ENCODE measurements around the gene IBTK.
A peak's percentile ranks its signal among the peaks of the same experiment; 100 is the strongest.
"Not testable (repeated sequence)": the region's sequence is repeated elsewhere in the genome, so short reads cannot be mapped to it uniquely, and the experiment has no call there.

Gene IBTK

DNA sequence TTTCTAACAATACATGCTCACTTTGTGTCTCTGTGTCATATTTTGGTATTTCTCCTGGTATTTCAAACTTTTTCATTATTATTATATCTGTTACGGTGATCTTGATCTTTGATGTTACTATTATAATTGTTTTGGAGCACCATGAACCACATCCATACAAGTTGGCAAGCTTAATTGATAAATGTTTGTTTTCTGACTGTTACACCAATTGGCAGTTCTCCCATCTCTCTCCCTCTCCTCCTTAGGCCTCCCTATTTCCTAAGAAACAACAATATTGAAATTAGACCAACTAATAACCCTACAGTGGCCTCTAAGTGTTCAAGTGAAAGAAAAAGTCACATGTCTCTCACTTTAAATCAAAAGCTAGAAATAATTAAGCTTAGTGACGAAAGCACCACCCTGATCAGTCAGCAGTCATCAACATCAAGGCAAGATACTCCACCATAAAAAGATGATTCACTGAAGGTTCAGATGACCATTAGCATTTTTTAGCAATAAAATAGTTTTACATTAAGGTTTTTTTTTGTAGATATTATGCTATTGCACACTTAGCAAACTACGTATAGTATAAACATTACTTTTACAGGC lies 61.5 kb downstream of the IBTK start:
- H3K4me1 Mint-ChIP-seq = no peaks in the 10 kb centered on the region
- H3K27me3 Mint-ChIP-seq = no peaks in the 10 kb centered on the region
- H3K4me3 Mint-ChIP-seq = no peak overlapping the region
- H3K27ac Mint-ChIP-seq (ENCODE audit: low read depth) = no peak overlapping the region
- H3K9me3 Mint-ChIP-seq = no peaks in the 10 kb centered on the region
- ATAC-seq (replicated peaks; ENCODE audit: extremely low read depth, poor library complexity, severe bottlenecking) (no peak), DNase-seq (ENCODE audit: low spot score in 2 of 2) (no peak)
- peaks cover 41% of the 10 kb centered on the region for H3K36me3 Mint-ChIP-seq (ENCODE audit: insufficient read depth)

DNA sequence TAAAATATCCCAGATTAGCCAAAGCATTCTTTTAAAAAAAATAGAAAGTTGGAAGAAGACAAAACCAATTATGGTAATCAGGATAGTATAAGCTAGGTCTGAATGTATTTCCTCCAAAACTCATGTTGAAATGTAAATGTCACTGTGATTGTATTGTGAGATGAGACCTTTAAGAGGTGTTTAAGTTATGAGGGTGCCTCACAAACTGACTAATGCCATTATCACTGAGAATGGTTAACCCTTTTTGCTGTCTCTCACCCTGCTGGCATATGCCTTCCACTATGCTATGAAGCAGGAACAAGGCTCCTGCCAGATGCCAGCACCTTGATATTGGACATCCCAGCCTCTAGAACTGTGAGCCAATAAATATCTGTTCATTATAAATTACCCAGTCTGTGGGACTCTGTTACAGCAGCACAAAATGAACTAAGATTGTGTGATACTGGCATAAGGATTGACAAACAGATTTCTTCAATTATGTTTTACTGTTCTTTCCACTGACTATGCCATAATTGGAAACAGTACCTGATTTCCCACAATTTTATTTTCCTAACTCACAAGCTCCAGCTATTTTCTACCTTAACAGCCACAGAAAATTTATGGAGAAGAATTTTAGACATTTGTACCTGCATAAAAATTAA lies 63.8 kb downstream of the IBTK start:
- no peaks in the 10 kb centered on the region for H3K9me3 Mint-ChIP-seq
- no peak for ATAC-seq (replicated peaks; ENCODE audit: extremely low read depth, poor library complexity, severe bottlenecking)
- DNase-seq (ENCODE audit: low spot score in 2 of 2) = no peak
- no peak overlapping the region for H3K27ac Mint-ChIP-seq (ENCODE audit: low read depth)
- peaks cover 7% of the 10 kb centered on the region for H3K4me1 Mint-ChIP-seq
- no peaks in the 10 kb centered on the region for H3K27me3 Mint-ChIP-seq
- peaks cover 36% of the 10 kb centered on the region for H3K36me3 Mint-ChIP-seq (ENCODE audit: insufficient read depth)
- H3K4me3 Mint-ChIP-seq = no peak overlapping the region

DNA sequence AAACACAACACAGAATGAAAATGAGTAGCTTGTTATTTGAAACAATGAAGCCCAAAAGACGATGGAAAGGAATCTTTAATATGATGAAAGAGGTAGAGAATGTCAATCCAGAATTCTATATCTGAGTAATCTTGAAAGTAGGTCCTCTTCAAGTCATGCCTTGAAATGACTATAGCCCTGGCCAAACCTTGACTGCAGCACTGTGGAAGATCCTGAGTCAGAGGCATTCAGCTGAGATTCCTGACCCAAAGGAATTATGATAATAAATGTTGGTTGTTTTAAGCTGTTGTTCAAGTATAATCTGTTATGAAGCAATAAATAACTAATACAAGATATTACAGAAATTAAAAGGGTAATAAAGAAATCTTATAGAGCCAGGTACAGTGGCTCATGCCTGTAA lies 64.8 kb downstream of the IBTK start:
- no peak for DNase-seq (ENCODE audit: low spot score in 2 of 2)
- H3K27ac Mint-ChIP-seq (ENCODE audit: low read depth) = no peak overlapping the region
- H3K4me1 Mint-ChIP-seq = peaks cover 7% of the 10 kb centered on the region
- no peak overlapping the region for H3K4me3 Mint-ChIP-seq
- no peaks in the 10 kb centered on the region for H3K9me3 Mint-ChIP-seq
- ATAC-seq (replicated peaks; ENCODE audit: extremely low read depth, poor library complexity, severe bottlenecking) = no peak
- H3K27me3 Mint-ChIP-seq = no peaks in the 10 kb centered on the region
- peaks cover 34% of the 10 kb centered on the region for H3K36me3 Mint-ChIP-seq (ENCODE audit: insufficient read depth)

DNA sequence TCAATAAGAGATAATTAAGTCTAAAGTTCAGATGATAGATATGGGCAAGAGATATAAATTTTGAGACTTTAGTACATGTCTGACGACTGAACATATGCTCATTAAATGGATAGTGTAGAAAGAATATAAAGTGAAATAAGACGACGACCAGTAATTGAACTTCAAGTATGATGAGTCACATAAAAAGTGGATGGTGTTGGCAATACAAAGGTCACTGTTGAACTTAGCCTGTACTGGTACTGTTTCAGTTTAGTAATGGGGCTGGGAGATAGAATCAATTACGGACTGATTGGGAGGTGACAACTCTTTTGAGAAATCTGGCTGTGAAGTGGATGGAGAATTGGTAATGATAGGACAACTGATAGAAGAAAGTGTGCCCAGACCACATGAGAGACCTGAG lies 68.1 kb downstream of the IBTK start:
- no peak for DNase-seq (ENCODE audit: low spot score in 2 of 2)
- no peak for ATAC-seq (replicated peaks; ENCODE audit: extremely low read depth, poor library complexity, severe bottlenecking)
- H3K4me3 Mint-ChIP-seq = no peak overlapping the region
- peak overlapping the region; percentile 24 for H3K27ac Mint-ChIP-seq (ENCODE audit: low read depth)
- no peaks in the 10 kb centered on the region for H3K27me3 Mint-ChIP-seq
- H3K36me3 Mint-ChIP-seq (ENCODE audit: insufficient read depth) = peaks cover 42% of the 10 kb centered on the region
- peaks cover 7% of the 10 kb centered on the region for H3K4me1 Mint-ChIP-seq
- no peaks in the 10 kb centered on the region for H3K9me3 Mint-ChIP-seq

DNA sequence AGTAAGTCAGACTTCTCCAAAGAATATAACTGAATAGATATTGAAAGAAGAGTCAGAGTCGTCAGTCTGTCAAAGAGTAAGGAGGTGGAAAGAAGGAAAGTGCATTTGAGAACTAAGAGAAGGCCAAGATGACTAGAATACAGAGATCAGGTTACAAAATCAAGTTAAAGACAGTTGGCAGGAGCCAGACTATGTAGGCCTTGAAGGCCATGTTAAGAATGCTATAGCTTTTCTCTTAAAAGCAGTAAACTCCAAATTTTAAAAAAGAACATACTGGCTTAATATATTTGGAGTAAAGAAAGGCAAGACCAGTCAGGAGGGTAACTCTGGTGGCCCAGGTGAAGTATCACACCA lies 68.8 kb downstream of the IBTK start:
- no peaks in the 10 kb centered on the region for H3K27me3 Mint-ChIP-seq
- no peak overlapping the region for H3K4me3 Mint-ChIP-seq
- H3K4me1 Mint-ChIP-seq = peaks cover 7% of the 10 kb centered on the region
- DNase-seq (ENCODE audit: low spot score in 2 of 2) (no peak), ATAC-seq (replicated peaks; ENCODE audit: extremely low read depth, poor library complexity, severe bottlenecking) (no peak)
- H3K9me3 Mint-ChIP-seq = no peaks in the 10 kb centered on the region
- peak overlapping the region; percentile 24 for H3K27ac Mint-ChIP-seq (ENCODE audit: low read depth)
- peaks cover 45% of the 10 kb centered on the region for H3K36me3 Mint-ChIP-seq (ENCODE audit: insufficient read depth)

DNA sequence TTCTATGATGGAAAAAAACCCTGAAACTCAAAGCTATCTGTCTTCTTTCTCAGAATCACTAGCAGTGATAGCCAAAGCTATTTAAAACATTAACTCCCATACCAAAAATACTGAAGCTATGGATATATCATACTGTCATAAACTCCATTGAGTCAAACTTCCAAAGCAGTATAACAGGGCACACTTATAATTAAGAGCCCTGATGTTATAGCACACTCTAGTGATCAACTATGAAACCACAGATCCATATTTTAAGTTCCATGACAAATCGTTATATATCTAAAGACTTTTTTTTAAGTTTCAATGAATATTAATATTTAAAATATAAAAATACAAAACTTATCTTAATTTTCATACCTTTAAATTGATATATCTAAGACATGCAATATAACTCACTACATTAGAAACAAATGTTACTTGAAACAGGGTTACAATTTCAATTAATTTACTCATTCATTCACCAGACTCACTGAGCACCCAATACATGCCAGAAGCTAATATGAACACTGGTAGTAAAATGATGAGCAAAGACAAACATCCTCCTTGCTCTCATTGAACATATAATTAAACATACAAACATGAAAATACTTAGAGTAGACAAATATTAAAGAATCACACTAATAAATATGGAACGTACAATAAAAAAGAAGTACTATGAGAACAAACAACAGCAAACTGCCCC lies 69.3 kb downstream of the IBTK start:
- Mint-ChIP-seq H3K4me1 (peaks cover 7% of the 10 kb centered on the region), H3K4me3 (no peak overlapping the region), H3K36me3 (ENCODE audit: insufficient read depth) (peaks cover 46% of the 10 kb centered on the region), H3K9me3 (no peaks in the 10 kb centered on the region), H3K27me3 (no peaks in the 10 kb centered on the region), H3K27ac (ENCODE audit: low read depth) (no peak overlapping the region)
- DNase-seq (ENCODE audit: low spot score in 2 of 2) (no peak), ATAC-seq (replicated peaks; ENCODE audit: extremely low read depth, poor library complexity, severe bottlenecking) (no peak)

DNA sequence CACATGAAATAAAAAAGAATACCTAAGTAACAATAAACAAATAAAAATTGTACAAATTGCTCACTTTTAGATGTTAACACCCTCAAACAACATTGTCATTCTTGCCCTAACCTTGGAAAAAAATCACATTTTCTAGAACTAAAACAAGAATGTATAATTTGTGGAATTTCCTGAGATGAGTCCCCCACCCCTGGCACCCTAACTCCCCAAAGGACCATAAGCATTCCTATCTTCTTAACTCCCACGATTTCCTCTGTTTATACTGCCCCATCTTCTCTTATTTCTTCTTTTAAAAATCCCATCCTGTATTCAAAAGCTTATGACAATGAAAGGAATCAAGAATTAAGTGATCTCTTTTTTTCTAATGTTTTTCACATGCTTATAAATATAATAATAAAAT lies 70.9 kb downstream of the IBTK start:
- DNase-seq (ENCODE audit: low spot score in 2 of 2) (no peak), ATAC-seq (replicated peaks; ENCODE audit: extremely low read depth, poor library complexity, severe bottlenecking) (no peak)
- Mint-ChIP-seq H3K4me1 (peaks cover 7% of the 10 kb centered on the region), H3K27ac (ENCODE audit: low read depth) (no peak overlapping the region), H3K36me3 (ENCODE audit: insufficient read depth) (peaks cover 52% of the 10 kb centered on the region), H3K9me3 (no peaks in the 10 kb centered on the region), H3K4me3 (no peak overlapping the region), H3K27me3 (no peaks in the 10 kb centered on the region)

DNA sequence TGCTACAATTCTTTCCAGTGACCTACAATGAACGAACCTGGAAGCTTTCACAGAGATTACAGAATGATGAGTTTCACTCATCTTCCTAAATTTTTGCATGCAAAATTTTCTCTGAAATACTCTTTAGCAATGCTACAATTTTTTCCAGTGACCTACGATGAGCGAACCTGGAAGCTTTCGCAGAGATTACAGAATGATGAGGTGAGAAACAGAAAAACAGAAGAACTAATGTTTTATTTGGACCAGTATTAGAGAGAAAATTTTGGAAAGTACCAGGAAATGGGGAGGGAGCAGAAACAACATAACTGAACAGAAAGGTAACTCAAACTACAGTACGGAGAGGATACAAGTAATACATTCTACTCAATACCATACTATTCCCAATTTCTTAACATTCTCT lies 75.0 kb downstream of the IBTK start:
- no peak for ATAC-seq (replicated peaks; ENCODE audit: extremely low read depth, poor library complexity, severe bottlenecking)
- Mint-ChIP-seq H3K9me3 (no peaks in the 10 kb centered on the region), H3K27me3 (no peaks in the 10 kb centered on the region), H3K36me3 (ENCODE audit: insufficient read depth) (peaks cover 45% of the 10 kb centered on the region), H3K27ac (ENCODE audit: low read depth) (no peak overlapping the region), H3K4me1 (no peaks in the 10 kb centered on the region), H3K4me3 (no peak overlapping the region)
- DNase-seq (ENCODE audit: low spot score in 2 of 2) = no peak

DNA sequence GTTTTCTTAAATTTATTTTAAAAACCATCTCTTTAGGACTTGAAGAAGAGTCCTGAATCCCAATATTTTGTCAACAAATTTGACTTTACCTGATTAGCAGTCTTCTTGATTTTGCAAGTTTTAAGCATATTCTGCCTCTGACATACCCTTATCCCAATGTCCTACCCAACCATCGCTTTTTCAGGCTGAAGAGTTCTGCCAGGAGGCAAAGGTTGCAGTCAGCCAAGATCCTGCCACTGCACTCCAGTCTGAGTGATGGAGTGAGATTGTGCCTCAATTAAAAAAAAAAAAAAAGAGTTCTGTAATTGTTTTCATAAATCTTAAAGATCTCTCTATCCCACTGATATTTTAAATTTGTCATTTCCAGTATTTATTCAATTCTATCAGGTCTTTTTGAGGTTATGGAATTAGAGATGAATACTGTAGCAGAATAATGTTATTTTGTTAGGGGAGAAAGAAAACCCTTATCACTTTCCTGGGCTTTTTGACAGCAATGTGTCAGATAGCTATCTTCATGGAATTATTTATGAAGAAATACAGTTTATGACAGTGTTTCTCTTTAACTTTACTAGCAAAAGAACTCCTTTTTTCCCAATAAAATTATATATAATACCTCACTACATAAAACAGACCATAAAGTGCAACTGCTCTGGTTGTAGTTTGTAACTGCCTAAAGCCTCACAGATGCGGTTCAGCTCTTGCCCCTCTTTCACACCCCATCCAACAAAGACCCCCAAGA lies 78.2 kb downstream of the IBTK start:
- H3K9me3 Mint-ChIP-seq = no peaks in the 10 kb centered on the region
- H3K36me3 Mint-ChIP-seq (ENCODE audit: insufficient read depth) = peaks cover 31% of the 10 kb centered on the region
- DNase-seq (ENCODE audit: low spot score in 2 of 2) = no peak
- no peak for ATAC-seq (replicated peaks; ENCODE audit: extremely low read depth, poor library complexity, severe bottlenecking)
- H3K27ac Mint-ChIP-seq (ENCODE audit: low read depth) = no peak overlapping the region
- H3K27me3 Mint-ChIP-seq = no peaks in the 10 kb centered on the region
- no peak overlapping the region for H3K4me3 Mint-ChIP-seq
- H3K4me1 Mint-ChIP-seq = no peaks in the 10 kb centered on the region

DNA sequence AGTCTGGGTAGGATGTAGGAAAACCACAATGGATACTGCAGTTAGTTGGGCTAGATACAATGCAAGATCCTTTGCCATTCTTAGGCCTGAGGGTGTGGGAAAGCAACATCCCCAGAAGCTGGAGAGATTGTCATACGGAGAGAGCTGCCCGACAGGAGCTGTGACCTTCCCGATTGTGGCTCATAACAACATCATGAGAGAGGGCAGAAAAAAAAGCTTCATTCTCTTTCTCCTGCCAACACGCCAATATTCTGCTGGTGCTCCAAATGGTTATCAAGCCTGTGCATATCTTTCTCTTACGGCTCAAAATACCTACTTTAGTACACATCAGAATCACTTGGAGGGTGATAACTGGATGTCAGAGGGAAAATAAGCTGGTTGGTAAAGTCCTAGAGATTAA lies 81.1 kb downstream of the IBTK start:
- Mint-ChIP-seq H3K9me3 (no peaks in the 10 kb centered on the region), H3K36me3 (ENCODE audit: insufficient read depth) (peaks cover 11% of the 10 kb centered on the region)
- ATAC-seq (replicated peaks; ENCODE audit: extremely low read depth, poor library complexity, severe bottlenecking) = no peak

DNA sequence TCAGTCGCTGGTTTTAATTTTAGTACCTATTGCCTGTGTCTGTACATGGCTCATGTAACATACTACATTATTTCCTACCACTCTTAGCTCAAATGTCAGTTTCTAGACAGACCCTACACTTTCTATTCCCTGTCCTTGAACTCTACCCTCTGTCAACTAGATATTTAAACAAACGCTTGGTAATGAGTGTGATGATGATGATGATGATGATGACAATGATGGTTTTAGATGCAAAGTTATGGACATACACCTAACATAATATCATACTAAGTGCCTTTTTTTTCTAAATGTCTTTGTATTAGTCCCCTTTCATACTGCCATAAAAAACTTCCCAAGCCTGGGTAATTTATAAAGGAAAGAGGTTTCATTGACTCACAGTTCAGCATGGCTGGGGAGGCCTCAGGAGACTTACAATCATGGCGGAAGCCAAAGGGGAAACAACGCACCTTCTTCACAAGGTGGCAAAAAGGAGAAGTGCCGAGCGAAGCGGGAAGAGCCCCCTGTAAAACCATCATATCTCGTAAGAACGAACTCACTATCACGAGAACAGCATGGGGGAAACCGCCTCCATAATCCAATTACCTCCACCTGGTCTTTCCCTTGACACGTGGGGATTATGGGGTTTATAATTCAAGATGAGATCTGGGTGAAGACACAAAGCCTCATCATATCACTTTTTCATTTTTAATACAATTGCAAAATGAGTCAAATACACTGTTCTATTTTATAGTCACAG lies 87.1 kb downstream of the IBTK start:
- Mint-ChIP-seq H3K4me3 (no peak overlapping the region), H3K4me1 (no peaks in the 10 kb centered on the region), H3K36me3 (ENCODE audit: insufficient read depth) (no peaks in the 10 kb centered on the region), H3K9me3 (no peaks in the 10 kb centered on the region), H3K27ac (ENCODE audit: low read depth) (no peak overlapping the region), H3K27me3 (no peaks in the 10 kb centered on the region)
- ATAC-seq (replicated peaks; ENCODE audit: extremely low read depth, poor library complexity, severe bottlenecking) = no peak
- no peak for DNase-seq (ENCODE audit: low spot score in 2 of 2)

More for the DNA sequence above, 81.1 kb downstream of the IBTK start:
- DNase-seq (ENCODE audit: low spot score in 2 of 2) = no peak
- no peak overlapping the region for H3K27ac Mint-ChIP-seq (ENCODE audit: low read depth)
- H3K4me3 Mint-ChIP-seq = no peak overlapping the region
- H3K27me3 Mint-ChIP-seq = no peaks in the 10 kb centered on the region
- no peaks in the 10 kb centered on the region for H3K4me1 Mint-ChIP-seq

DNA sequence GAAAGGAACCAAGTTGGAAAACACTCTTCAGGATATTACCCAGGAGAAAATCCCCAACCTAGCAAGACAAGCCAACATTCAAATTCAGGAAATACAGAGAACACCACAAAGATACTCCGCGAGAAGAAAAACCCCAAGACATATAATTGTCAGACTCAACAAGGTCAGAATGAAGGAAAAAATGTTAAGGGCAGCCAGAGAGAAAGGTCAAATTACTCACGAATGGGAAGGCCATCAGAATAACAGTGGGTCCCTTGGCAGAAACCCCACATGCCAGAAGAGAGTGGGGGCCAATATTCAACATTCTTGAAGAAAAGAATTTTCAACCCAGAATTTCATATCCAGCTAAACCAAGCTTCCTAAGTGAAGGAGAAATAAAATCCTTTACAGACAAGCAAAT lies 94.8 kb downstream of the IBTK start:
- not testable (repeated sequence) for H3K27ac Mint-ChIP-seq (ENCODE audit: low read depth); H3K4me1 Mint-ChIP-seq; H3K4me3 Mint-ChIP-seq; DNase-seq (ENCODE audit: low spot score in 2 of 2); H3K27me3 Mint-ChIP-seq; H3K36me3 Mint-ChIP-seq (ENCODE audit: insufficient read depth); ATAC-seq (replicated peaks; ENCODE audit: extremely low read depth, poor library complexity, severe bottlenecking)
- peaks cover 12% of the 10 kb centered on the region for H3K9me3 Mint-ChIP-seq
